Measurements from ENCODE around the gene SH3GL3.

Gene SH3GL3

GRCh38 chr15:83526319-83526718 lies 79.2 kb downstream of the SH3GL3 start:
- DNase-seq (ENCODE audit: extremely low read depth, insufficient read length): no peak
- H3K36me3 ChIP-seq (ENCODE audit: control insufficient read depth, insufficient read depth, low read length): no peaks in the 10 kb centered on the region
- no peak for TF ChIP-seq CTCF (IDR thresholded peaks at IDR 0.05; ENCODE audit: insufficient read depth, low read length, poor library complexity, severe bottlenecking)
- no peak overlapping the region for H3K4me3 ChIP-seq (replicated peaks; ENCODE audit: low read depth, low read length)
- no peaks in the 10 kb centered on the region; the same call in none of the 2 replicates for H3K27me3 ChIP-seq (replicated peaks; ENCODE audit: control insufficient read depth, insufficient read depth, low read length)

GRCh38 chr15:83533410-83533962 lies 86.3 kb downstream of the SH3GL3 start:
- Histone ChIP-seq H3K27me3 (replicated peaks; ENCODE audit: control insufficient read depth, insufficient read depth, low read length) (no peaks in the 10 kb centered on the region; the same call in none of the 2 replicates), H3K4me3 (replicated peaks; ENCODE audit: low read depth, low read length) (no peak overlapping the region), H3K36me3 (ENCODE audit: control insufficient read depth, insufficient read depth, low read length) (no peaks in the 10 kb centered on the region)
- TF ChIP-seq CTCF (IDR thresholded peaks at IDR 0.05; ENCODE audit: insufficient read depth, low read length, poor library complexity, severe bottlenecking): no peak
- no peak for DNase-seq (ENCODE audit: extremely low read depth, insufficient read length)

GRCh38 chr15:83537606-83538005 lies 90.5 kb downstream of the SH3GL3 start:
- Histone ChIP-seq H3K36me3 (ENCODE audit: control insufficient read depth, insufficient read depth, low read length) (no peaks in the 10 kb centered on the region), H3K4me3 (replicated peaks; ENCODE audit: low read depth, low read length) (no peak overlapping the region), H3K27me3 (replicated peaks; ENCODE audit: control insufficient read depth, insufficient read depth, low read length) (no peaks in the 10 kb centered on the region; the same call in none of the 2 replicates)
- DNase-seq (ENCODE audit: extremely low read depth, insufficient read length): no peak
- no peak for TF ChIP-seq CTCF (IDR thresholded peaks at IDR 0.05; ENCODE audit: insufficient read depth, low read length, poor library complexity, severe bottlenecking)

DNA sequence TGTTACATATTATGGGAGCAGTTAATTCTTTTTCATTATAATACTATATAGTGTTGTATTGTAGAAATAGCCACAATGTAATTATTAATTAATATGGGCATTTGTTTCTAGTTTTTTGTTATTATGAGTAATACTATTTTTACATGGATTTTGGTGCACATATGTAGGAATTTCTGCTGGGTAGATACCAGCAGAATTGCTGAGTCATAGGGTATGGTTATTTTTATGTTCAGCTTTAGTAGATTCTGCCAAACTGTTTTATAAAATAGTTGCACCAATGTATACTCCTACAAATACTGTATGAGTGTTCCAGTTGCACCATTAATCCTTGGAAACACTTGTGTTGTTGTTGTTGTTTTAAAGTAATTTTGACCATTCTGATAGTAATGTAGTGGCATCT lies 91.5 kb downstream of the SH3GL3 start:
- TF ChIP-seq CTCF (IDR thresholded peaks at IDR 0.05; ENCODE audit: insufficient read depth, low read length, poor library complexity, severe bottlenecking): no peak
- no peak overlapping the region for H3K4me3 ChIP-seq (replicated peaks; ENCODE audit: low read depth, low read length)
- H3K27me3 ChIP-seq (replicated peaks; ENCODE audit: control insufficient read depth, insufficient read depth, low read length): no peaks in the 10 kb centered on the region; the same call in none of the 2 replicates
- DNase-seq (ENCODE audit: extremely low read depth, insufficient read length): no peak
- H3K36me3 ChIP-seq (ENCODE audit: control insufficient read depth, insufficient read depth, low read length): no peaks in the 10 kb centered on the region

DNA sequence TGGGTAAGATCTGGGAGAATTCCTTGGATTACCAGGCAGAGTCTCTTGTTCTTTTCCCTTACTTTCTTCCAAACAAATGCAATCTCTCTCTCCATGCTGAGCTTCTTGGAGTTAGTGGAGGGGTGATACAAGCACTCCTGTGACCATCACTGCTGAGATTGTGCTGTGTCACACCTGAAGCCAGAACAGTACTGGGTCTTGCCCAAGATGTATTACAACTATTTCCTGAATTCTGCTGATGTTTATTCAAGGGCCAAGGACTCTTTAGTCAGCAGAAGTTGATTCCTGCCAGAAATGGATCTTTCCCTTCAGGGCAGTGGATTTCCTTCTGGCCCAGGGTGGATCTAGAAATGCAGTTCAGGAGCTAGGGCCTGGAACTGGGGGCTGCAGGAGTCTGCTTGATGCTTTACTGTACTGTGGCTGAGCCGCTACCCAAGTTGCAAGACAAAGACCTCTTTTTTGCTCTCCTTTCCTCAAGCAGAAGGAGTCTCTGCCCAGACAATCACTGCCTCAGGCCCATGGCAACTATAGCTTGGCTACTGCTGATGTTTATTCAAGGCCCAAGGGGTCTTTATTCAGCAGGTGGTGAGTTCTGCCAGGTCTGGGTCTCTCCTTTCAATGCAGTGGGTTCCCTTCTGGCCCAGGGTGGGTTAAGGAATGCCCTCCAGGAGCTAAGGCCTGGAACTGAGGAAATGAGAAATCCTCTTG lies 98.8 kb downstream of the SH3GL3 start:
- no peak overlapping the region for H3K4me3 ChIP-seq (replicated peaks; ENCODE audit: low read depth, low read length)
- no peaks in the 10 kb centered on the region; the same call in 1 of the 2 replicates for H3K27me3 ChIP-seq (replicated peaks; ENCODE audit: control insufficient read depth, insufficient read depth, low read length)
- TF ChIP-seq CTCF (IDR thresholded peaks at IDR 0.05; ENCODE audit: insufficient read depth, low read length, poor library complexity, severe bottlenecking): no peak
- DNase-seq (ENCODE audit: extremely low read depth, insufficient read length): no peak
- no peaks in the 10 kb centered on the region for H3K36me3 ChIP-seq (ENCODE audit: control insufficient read depth, insufficient read depth, low read length)

All from GM06990 (cell line).